GM18517 (cell line): ENCODE results near the gene PSG6.
"Not testable (repeated sequence)": the region's sequence is repeated elsewhere in the genome, so short reads cannot be mapped to it uniquely, and the experiment has no call there.

Experiments used
- ATAC-seq: cut with Tn5 transposase; IDR thresholded peaks from one replicate; pipeline ENCODE4 v1.9.1; 2021; ENCODE audit warnings: mild to moderate bottlenecking, moderate library complexity; ENCODE audit not compliant: unreplicated experiment

PSG6 gene

GRCh38 chr19:42854745-42855144 is 62.9 kb downstream of the PSG6 start:
- ATAC-seq = not testable (repeated sequence)

DNA sequence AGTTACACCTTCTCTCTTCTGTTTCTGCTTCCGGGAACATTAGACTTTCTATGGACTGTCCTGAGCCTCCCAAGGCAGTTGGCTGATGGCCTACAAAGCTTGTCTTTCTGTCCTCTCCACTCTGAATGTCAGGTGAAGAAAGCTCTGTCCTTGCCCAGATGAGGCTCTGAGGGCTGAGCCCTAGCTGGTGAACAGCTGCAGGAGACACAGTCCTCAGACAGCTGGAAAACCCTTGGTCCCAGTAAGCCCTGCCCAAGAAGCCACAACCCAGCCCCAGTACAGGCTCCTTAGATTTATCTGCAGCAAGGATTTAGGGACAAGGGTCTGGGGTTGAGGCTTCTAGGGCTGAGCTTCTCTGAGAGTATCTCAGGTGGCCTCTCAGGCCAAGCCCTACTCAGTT is 64.5 kb downstream of the PSG6 start:
- ATAC-seq = not testable (repeated sequence)

DNA sequence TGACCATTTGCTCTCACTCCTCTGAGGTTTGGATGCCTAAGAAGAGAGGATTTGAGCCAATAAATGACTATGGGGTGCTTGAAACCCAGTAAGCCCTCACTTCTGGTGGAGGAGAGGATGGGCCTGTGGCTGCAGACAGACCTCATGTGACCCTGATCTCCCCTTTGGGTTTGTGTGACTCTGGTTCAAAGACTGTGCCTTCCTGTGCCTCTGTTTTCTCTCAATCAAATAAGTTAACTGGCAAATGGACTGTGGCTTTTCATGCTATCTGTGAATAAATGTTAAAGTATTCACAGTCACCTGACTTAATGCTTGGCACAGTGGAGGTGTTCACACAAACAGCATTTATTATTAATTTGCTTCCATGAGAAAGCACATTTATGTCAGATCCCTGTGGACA is 64.9 kb downstream of the PSG6 start:
- not testable (repeated sequence) for ATAC-seq
